Lower leg skin (tissue), 3 donors: ENCODE data around the gene TFAP2A.

Experiments
- CTCF ChIP-seq, 3 donors: fragments of 450-650 bp; IDR thresholded peaks; one replicate each; pipeline ENCODE4 v1.5.1; 2016; ENCODE audit warnings: antibody characterized with exemption in 3 of 3, mild to moderate bottlenecking in 3 of 3, moderate library complexity in 2 of 3
- POLR2A ChIP-seq, 2 donors: fragments of 450-650 bp; IDR thresholded peaks; one replicate each; pipeline ENCODE4 v1.6.1; 2016 to 2017; ENCODE audit warnings: antibody characterized with exemption in 2 of 2, mild to moderate bottlenecking in 1 of 2, moderate library complexity in 1 of 2

GRCh38 chr6:10414756-10415616 is at the start of gene TFAP2A:
- TF ChIP-seq CTCF (IDR thresholded peaks at IDR 0.05): no peak
- TF ChIP-seq POLR2A (IDR thresholded peaks at IDR 0.05): no peak
